PFSK-1 (cell line): ENCODE results near the gene F3.

Experiments
- FOXP2 ChIP-seq: optimal IDR thresholded peaks from 2 replicates; pipeline ENCODE3; 2011; ENCODE audit warnings: borderline replicate concordance, control low read depth, inconsistent platforms; ENCODE audit not compliant: insufficient read depth; ENCODE audit errors: extremely low read length, extremely low read depth
- POLR2AphosphoS5 ChIP-seq: IDR thresholded peaks from 2 replicates; pipeline ENCODE4 v1.6.1; 2012; ENCODE audit warnings: low read depth, mild to moderate bottlenecking, control low read depth, low read length, moderate library complexity
- SIN3A ChIP-seq: IDR thresholded peaks from 2 replicates; pipeline ENCODE4 v1.6.1; 2012; ENCODE audit warnings: mild to moderate bottlenecking, low read length, moderate library complexity, borderline replicate concordance; ENCODE audit not compliant: insufficient read depth
- TAF1 ChIP-seq: IDR thresholded peaks from 2 replicates; pipeline ENCODE4 v1.6.1; 2012; ENCODE audit warnings: low read length, control low read depth, borderline replicate concordance; ENCODE audit not compliant: insufficient read depth
- TF ChIP-seq, protein P1 (sequence below), 2 experiments: IDR thresholded peaks; 2 replicates each; pipeline versions ENCODE4 v1.6.1 to v1.8.0; 2011 to 2012; ENCODE audit warnings: low read depth in 2 of 2, low read length in 2 of 2, control low read depth in 1 of 2, inconsistent platforms in 1 of 2, mild to moderate bottlenecking in 1 of 2, moderate library complexity in 1 of 2; ENCODE audit not compliant: insufficient read depth in 1 of 2

Gene F3

DNA sequence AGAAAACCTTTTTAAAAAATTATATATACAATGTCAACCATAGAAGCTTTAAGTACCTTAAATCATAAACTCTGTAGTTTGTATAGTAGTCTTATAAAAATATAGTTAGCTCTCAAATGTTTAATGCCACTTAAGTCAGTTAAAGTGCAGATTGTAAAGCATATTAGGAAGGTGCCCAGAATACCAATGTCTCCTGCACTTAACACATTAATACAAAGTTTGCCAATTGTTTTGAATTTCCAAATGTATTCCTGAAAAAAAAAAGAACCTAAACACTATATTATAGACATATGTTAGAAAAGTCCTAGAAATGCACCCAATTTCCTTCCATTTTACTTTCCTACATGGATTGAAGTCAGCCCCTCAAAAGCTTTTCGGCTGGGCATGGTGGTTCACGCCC is 12.1 kb downstream of the F3 start:
- TF ChIP-seq TAF1: no peak
- TF ChIP-seq, protein P1, sequence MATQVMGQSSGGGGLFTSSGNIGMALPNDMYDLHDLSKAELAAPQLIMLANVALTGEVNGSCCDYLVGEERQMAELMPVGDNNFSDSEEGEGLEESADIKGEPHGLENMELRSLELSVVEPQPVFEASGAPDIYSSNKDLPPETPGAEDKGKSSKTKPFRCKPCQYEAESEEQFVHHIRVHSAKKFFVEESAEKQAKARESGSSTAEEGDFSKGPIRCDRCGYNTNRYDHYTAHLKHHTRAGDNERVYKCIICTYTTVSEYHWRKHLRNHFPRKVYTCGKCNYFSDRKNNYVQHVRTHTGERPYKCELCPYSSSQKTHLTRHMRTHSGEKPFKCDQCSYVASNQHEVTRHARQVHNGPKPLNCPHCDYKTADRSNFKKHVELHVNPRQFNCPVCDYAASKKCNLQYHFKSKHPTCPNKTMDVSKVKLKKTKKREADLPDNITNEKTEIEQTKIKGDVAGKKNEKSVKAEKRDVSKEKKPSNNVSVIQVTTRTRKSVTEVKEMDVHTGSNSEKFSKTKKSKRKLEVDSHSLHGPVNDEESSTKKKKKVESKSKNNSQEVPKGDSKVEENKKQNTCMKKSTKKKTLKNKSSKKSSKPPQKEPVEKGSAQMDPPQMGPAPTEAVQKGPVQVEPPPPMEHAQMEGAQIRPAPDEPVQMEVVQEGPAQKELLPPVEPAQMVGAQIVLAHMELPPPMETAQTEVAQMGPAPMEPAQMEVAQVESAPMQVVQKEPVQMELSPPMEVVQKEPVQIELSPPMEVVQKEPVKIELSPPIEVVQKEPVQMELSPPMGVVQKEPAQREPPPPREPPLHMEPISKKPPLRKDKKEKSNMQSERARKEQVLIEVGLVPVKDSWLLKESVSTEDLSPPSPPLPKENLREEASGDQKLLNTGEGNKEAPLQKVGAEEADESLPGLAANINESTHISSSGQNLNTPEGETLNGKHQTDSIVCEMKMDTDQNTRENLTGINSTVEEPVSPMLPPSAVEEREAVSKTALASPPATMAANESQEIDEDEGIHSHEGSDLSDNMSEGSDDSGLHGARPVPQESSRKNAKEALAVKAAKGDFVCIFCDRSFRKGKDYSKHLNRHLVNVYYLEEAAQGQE (IDR thresholded peaks at IDR 0.05; ENCODE audit: insufficient read depth in 1 of 2, low read depth in 2 of 2, low read length in 2 of 2): no peak
- no peak for TF ChIP-seq SIN3A
- TF ChIP-seq FOXP2: no peak
- no peak for TF ChIP-seq POLR2AphosphoS5

DNA sequence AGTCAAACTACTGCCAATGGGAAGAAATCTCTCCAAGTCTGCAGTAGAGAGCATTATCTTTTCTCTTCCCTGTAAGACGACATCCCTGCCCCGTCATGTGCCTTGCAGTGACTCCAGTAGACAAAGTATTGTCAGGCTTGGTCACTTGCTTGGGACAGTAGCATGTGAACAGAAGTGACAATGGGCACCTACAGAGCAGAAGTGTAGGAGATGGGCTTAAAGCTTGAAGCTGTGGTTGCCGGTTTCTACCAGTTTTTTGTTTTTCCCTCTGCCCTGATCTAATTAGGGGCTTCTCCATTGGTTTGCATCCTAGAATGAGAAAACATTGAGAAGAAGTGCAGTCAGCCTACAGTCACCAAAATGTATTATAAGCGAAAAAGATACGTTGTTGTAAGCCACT is 12.7 kb downstream of the F3 start:
- no peak for TF ChIP-seq FOXP2
- no peak for TF ChIP-seq SIN3A
- no peak for TF ChIP-seq TAF1
- TF ChIP-seq, protein P1 (IDR thresholded peaks at IDR 0.05; ENCODE audit: insufficient read depth in 1 of 2, low read depth in 2 of 2, low read length in 2 of 2): no peak
- no peak for TF ChIP-seq POLR2AphosphoS5

DNA sequence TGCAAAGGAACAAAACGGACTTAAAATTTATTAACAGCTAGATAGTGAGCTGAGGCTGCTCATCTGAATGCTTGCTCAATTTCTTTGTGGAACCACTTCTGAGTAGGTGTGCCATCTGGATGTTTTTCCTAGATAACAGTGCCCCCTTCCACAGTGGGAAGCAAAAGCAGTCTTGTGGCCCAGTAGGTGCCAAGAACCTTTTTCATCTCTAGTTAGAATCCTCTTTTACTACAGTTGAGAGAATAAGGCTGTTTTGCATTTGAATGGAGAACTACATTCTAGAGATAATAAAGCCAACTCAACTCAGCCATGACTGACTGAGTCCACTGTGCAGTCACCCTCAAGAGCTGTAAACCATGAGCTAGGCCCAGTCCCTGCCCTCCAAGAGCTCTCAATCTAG is 13.3 kb downstream of the F3 start:
- TF ChIP-seq, protein P1 (IDR thresholded peaks at IDR 0.05; ENCODE audit: insufficient read depth in 1 of 2, low read depth in 2 of 2, low read length in 2 of 2): no peak
- TF ChIP-seq FOXP2 (no peak), POLR2AphosphoS5 (no peak), SIN3A (no peak), TAF1 (no peak)

DNA sequence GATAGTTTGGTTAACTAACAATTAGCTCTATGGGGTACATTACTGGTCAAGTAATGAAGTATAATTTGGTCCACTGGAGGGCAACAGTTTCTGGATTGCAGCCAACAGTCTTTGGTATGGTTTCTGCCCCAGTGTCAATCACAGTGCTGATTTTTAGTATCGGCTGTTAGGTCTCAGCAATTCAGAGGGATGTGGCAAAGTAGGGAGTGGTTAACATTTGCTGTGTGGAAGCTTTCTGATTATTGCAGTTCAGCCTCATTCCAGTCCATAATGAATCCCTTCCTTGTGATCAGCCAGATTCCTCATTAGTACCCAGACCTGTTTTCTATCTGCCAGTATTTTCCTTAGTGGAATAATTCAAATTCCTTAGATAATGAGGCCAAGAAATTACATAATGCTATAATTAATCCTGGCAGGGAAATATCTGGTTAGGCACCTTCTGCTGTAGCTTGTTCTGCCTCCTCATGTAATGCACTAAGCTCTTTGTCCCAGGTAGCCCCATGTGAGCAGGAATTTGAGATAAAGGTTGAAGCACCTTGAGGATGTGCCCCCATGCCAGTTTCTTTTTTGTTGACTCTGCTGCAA is 14.0 kb downstream of the F3 start:
- TF ChIP-seq SIN3A: no peak
- TF ChIP-seq FOXP2: no peak
- no peak for TF ChIP-seq TAF1
- TF ChIP-seq, protein P1 (IDR thresholded peaks at IDR 0.05; ENCODE audit: insufficient read depth in 1 of 2, low read depth in 2 of 2, low read length in 2 of 2): no peak
- no peak for TF ChIP-seq POLR2AphosphoS5
